HG03469 (cell line): Measurements from ENCODE around the gene BTBD9.
"Not testable (repeated sequence)": the region's sequence is repeated elsewhere in the genome, so short reads cannot be mapped to it uniquely, and the experiment has no call there.

Source experiments
- ATAC-seq: cut with Tn5 transposase; IDR thresholded peaks from one replicate; pipeline ENCODE4 v1.9.1; 2021; ENCODE audit warnings: mild to moderate bottlenecking, moderate library complexity, moderate number of reproducible peaks; ENCODE audit not compliant: unreplicated experiment

Gene BTBD9

DNA sequence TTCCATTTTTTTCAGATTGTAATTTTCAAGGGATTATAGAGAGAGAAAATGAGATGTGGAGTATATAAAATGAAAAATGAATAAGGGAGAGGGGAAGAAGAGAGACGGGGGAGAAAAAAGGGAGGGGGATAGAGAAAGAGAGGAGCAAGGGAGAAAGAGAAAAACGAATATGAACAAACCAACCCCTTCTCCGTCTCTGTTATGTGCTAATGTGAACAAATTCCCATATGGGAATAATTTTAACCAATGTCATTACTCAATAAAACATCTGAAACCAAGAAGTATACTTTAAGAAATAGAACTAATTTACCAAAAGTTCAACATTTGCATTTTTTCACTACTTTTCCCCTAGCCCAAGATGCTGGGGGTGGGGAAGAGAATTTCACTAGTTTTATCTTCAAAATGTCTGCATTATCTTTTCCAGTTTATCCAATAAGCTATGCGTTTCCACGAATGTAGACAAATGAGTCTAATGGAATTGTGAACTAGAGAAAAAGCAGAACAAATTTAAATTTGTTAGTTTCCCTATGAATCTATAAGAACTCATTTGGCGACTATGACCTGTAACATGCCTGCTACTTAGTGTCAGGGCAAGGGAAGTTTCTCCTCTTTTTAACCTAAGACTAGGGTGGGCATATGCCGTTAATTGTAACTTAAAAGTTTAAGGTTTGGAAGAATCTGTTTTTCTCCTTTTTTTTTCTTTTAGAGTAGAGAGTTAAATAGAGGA lies 286.3 kb downstream of the BTBD9 start:
- ATAC-seq = no peak

DNA sequence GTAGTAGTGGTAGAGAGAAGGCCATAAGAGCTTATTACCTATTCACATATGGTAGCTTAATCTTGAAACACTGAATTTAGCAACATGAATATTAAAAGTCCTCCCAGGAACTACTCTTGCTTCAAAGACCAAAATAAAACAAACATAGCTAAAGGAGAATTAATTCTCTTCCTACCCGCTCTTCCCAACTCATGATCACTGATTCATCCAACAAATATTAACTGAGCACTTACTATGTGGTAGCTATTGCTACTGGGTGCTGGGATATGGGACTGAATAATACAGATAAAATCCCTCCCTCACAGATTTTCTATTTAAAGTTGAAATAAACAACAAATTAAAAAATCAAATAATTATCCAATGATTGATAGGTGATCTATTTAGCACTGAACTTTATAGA lies 287.1 kb downstream of the BTBD9 start:
- ATAC-seq = no peak

DNA sequence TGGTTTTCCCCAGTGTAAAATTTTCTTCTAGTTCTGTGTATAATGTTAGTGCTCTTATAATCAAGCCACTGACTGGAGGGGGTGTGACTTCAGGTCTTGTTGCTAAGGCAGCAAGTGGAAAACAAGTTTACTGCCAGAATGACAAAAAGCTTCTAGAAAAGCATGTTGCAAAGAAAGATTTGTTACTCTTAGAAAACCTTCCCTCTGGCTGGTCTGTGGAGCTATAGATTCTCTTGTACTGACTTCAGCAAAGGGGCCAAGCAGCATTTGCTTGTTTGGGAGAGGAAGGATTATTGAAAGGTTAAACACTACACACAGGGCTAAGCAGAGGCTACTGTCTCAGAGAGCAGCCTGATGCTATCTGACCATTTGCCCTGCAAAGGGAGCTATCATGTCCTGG lies 288.8 kb downstream of the BTBD9 start:
- ATAC-seq = no peak

DNA sequence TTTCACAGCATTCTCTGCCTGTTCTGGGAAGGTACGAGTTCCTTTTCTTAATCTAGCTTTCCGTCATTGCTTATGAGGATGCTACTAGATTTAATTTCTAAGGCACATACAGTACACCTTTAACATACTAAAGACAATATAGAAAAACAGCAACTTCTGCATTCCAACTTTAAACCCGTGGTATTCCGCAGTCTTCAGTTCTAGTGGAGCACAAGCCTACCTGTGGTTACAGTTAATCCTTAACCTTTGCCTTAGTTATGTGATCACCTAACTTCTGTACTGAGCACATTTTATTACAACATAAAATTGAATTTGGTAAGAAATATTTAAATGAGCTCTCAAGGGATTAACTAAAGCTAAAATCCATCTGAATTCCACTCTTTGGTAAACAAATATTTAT lies 289.5 kb downstream of the BTBD9 start:
- ATAC-seq = no peak

DNA sequence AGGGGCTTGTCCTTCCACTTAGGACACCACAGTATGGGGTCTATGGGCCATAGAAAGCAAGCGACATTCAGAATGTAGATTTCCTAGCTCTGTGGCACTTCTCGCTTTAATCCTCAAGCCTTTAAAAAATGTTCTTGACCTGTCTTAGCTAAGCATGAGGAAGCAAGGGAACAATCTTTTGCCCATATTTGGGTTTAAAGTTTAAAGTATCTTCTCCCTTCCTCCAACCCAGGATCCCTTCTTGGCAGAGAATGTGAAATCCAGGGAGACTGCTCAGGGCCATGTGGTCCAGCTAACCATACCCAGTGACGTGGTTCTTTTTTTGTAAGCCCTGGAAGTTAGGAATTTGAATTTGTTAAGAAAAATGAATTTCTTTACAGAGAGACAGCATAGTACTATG lies 289.9 kb downstream of the BTBD9 start:
- no peak for ATAC-seq

DNA sequence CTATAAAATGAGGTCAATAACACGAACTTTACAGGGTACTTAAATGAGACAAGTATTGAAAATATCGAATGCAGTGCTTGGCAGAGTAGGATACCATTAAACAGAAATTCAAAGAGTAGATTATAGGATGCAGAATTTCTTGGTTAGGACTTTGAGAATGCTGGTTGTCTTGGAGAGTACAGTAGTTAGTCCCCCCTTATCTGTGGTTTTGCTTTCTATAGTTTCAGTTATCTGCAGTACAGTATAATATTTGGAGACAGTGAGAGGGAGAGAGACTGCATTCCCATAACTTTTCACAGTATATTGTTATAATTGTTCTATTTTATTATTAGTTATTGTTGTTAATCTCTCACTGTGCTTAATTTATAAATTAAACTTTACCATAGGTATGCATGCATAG lies 290.5 kb downstream of the BTBD9 start:
- ATAC-seq = no peak

DNA sequence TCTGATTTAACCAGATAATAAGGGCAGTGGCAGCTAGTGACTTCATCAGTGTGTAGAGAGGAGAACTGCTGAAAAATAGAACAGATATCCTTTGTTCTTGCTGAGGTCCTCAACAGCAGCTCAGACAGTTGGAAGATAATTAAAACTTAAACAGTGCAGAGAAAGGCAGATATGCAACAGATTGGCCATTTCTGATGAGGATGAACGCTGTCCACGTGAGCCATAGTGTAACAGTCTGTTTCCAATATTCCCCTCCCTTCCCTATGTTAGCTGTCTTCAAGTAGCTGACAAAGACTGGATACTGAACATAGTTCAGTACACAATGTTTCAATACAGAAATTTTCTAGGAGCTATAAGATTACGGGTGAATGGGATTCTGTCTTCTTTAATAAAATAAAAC lies 291.4 kb downstream of the BTBD9 start:
- no peak for ATAC-seq

DNA sequence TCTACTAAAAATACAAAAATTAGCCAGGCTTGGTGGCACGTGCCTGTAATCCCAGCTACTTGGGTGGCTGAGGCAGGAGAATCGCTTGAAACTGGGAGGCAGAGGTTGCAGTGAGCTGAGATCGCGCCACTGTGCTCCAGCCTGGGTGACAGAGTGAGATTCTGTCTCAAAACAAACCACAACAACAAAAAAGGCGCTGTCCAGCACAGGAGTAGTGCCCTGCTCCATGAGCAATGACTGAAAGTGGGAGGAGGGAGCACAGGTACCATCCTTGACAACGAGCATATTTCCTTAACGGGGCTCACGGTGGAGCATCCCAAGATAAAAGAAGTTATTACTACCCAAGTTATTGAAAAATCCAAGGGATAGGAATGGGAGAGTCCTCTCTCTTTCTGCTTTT lies 291.9 kb downstream of the BTBD9 start:
- ATAC-seq = not testable (repeated sequence)

DNA sequence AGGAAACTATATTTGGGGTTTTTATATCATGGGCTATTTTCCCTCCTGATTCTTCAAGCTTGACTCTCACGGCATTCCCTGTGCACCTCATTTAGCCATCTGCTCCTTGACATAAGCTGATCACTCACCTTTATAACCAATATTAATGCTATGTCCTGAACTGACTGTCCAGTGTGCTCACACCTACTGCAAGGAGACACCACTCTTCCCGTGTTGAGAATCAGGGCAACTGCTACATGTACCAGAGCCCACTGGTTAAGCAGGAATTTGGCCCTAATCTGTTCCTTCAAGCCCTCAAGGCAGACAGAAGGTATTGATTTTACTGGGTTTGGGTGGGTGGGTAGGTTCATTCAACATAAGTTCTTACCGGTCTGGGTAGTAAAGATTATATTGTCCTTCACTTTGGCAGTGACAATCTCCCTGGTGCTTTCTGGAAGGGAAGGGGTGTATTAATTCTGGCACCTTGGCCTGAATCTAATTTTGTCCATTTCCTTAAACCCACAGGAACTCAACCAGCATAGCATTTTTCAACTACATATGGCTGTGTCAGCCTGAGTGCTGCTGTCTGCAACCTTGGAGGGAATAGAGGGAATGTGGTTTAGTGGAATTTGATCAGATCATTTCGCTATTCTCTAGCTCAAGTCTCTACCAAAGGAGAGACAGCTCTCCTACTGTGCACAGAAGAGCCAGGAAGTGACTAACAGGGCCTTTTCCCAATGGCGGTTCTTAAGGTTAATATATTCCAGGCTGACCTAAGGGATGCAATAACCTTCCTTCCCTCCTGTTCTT lies 293.2 kb downstream of the BTBD9 start:
- ATAC-seq = no peak

DNA sequence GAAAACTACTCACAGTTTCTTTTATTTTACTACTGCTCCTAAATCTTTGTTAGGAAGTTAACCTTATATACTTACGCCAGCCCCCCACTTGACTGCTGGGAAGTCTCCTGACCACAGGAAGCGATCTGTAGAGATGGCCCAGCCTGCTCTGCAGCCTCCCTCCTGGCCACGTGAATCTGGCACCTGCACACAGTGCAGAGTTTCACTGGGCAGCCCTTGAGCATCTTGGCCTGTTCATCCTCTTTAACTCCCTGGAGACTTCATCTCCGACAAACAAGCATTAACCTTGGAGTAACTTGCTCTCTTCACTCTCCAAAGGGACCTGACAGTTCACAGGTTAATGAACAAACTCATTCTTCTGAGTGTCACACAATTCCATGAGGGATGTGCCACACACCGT lies 294.1 kb downstream of the BTBD9 start:
- no peak for ATAC-seq

DNA sequence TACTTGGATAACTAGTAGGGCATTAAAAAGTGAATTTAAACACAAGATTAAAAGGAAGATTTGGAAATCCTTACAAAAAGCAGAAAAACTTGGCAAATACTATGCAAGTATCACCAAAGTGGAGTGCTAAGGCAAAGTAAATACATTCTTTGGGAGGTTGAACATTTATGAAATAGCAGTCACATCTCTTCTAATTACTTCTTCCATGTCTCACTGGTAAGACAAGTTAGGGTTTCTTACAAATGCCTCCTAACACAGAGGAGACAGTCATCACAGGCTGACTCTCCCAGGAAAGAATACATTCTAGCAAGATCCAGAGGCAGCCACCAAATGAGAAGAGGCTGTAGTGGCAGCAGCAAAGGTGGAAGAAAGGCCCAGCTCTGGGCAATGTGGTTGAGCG lies 298.2 kb downstream of the BTBD9 start:
- no peak for ATAC-seq

DNA sequence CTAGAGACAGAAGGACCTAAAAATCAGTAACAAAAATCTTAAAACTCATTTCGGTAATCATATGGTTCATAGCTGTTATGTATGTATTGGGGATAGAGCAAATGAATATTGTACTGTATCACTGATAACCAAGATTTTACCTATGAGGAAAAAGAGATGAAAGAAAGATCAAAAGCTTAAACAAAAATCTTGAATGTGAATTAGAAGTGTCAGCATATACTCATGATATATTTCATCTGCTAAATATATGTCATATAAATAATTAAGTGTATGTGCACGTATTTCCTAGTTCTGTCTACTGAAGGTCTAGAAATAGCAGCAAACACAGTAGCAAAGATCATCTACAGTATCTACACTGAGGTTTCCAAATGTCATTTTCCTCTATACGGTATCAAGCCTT lies 299.8 kb downstream of the BTBD9 start:
- ATAC-seq = no peak

DNA sequence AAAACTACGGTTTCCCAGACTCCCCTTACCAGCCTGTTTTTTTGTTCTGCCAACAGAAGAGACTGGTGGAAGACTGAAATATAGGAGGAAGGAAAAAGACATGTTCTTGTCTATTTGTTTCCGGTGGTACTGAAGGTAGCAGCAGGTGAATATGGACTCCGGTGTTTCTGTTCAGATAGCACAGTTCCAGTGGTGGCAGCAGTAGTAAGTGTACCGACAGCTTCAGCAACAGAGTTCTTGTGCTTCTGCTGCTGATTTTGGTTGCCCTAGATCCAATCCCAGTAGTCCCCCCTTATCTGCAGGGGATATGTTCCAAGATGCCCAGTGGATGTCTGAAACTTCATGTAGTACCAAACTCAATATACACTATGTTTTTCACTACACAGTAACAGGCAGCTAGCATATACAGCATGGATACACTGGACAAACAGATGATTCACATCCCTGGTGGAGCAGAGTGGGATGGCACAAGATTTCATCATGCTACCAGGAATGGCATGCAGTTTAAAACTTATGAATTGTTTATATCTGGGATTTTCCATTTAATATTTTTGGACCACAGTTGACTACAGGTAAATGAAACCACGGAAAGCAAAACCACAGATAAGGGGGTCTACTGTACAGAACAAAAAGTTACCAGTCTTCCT lies 301.8 kb downstream of the BTBD9 start:
- ATAC-seq = no peak

DNA sequence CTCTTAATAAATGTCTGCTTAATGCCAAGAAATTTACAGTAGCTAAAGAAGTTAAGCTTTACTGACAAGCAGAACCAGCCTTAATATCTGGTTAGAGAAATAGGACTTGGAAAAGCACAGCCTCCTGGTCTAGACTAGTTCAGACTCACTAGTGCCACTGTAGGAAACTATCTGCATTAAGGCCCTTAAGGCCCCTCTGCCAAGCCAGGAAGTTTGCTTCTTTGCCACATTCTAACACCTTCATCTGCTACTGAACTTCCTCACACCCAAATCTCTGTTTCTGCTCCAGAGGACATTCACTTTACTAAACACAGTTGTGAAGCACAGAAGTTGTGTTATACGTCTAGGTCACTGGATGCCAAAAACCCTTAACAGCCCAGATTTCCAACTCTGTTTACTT lies 302.8 kb downstream of the BTBD9 start:
- ATAC-seq = no peak

DNA sequence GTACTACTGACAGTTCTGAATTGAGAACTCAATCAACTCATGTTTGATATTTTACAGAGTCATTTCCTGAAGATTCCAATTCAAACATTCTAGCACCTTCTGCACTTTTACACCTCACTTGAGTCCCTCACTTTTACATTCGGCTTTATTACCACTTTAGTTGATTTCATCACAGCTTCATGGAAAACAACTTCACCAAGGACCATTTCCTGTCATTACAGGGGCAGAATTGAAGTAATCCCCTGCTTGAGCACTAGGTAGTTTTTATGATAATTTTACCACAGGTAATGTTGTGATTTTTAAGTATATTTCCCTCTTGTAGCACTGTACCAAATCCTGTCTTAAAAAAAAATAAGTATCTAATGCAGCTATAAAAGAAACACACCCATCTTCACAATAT lies 312.9 kb downstream of the BTBD9 start:
- ATAC-seq = no peak

DNA sequence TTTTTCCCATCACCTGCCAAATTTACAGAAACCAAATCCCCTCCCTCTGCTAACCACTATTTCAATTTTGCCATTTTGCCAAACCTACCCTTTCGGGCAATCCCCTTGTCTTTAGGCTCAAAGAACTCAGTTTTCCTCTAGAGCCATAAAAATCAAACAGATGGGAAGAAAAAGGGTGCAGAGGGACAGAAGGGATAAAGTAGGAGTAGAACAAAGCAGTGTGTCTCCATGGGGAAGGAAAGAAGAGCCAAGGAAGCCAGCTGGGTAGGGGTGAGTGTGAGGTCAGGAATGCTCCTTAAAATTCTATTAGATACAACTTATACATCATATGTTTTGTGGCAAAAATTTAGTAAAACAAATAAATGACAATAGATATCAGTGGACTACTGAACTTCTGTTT lies 316.5 kb downstream of the BTBD9 start:
- no peak for ATAC-seq

DNA sequence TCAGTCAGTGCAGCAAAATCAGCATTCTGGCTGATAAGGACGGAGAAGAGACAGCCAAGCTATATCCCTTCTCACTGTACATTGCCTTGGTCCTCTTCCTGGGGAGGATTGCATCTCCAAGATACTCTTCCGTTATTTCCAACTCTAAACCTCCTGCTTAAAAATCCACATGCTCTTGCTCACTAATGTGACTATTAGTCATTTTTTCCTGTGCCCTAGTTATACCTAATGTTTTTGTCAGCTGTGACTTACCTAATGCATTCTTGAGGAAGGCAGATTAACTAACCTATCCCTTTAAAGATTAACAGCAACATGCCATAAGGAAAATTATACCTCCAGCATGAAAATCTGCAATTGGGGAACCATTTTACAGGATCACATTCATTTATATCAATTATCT lies 317.6 kb downstream of the BTBD9 start:
- ATAC-seq = no peak

DNA sequence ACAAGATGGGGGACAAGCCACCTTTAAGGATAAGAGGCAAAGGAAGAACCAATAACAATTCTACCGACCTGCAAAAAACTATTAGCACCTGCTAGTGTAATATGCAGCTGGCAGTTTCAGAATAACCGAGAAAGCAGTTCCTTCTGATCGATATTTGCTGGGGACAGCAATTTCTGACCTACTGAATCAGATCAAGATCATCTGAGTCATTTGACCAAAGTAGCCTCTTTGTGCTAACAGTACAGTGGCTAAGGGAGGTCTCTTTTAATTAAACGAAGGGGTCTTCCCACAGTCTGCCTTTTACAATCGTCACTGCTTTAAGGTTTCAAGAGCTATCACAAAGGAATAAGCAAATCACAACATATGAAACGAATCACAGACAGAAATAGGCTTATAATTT lies 318.9 kb downstream of the BTBD9 start:
- no peak for ATAC-seq

DNA sequence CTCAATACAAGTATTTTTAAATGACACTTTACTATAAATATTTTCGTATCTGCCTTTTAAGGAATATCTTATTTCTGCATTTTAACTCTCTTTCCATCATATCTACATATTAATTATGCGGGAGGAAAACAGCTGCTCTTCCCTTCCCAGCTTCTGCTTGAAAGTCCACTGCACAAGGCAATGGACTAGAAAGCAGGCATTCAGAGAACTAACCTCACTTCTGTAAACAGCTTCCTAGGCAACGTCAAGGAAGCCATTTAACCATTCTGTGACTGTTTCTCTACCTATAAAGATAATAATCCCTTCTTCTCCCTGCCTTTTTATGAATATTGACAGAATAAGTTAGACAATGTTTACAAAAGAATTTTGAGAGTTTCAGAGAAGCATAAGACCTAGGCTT lies 319.4 kb downstream of the BTBD9 start:
- ATAC-seq = no peak

DNA sequence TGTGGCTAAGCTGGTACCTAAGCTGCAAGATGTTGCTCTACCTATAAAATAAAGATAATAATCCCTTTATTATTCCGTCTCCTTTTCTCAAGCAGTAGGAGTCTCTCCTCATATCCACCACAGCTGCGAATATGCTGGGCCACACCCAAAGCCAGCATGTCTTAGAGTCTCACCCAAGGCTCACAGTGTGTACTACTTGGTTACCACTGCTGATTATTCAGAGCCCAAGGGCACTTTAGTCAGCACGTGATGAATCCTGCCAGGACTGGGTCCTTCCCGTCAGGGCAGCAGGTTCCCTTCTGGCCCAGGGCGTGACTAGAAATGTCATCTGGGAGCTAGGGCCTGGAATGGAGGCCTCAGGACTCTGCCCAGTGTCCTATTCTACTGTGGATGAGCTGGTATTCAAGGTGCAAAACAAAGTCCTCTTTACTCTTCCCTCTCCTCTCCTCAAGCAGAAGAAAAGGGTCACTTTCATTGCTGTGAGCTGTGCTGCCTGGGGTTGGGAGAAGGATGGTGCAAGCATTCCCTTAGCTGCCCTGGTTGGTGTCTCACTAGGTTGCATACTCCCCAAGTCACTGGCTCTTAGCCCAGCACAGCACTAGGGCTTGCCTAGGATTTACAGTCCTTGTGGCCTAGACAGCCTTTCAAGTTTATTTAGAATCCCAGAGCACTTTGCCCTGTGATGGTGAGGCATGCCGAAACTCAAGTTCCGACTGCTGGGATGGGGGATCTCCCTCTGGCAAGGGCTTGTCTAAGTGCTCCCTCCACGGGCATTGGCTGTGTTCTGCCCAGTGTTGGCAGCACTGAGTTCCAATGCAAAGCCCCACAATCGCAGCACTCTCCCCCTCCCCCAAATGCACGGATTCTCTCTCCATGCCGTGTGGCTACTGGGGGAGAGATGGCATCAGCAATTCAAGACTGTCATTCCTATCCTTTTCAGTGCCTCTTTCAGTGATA lies 320.2 kb downstream of the BTBD9 start:
- no peak for ATAC-seq
